Measurements from ENCODE around the gene FOLR1.
"Not testable (repeated sequence)": the region's sequence is repeated elsewhere in the genome, so short reads cannot be mapped to it uniquely, and the experiment has no call there.

The FOLR1 gene

GRCh38 chr11:72188267-72188666 lies 3.7 kb upstream of the FOLR1 start:
- DNase-seq: no peak

GRCh38 chr11:72189455-72190250 lies 2.3 kb upstream of the FOLR1 start:
- no peak for DNase-seq

- no peak for DNase-seq
These were observed 1.3 kb upstream of the FOLR1 start for GRCh38 chr11:72190631-72191071.

- DNase-seq: no peak
These were observed 3.8 kb downstream of the FOLR1 start for GRCh38 chr11:72195518-72196270.

- DNase-seq: not testable (repeated sequence)
These were observed 9.5 kb downstream of the FOLR1 start for GRCh38 chr11:72201445-72201844.

GRCh38 chr11:72202571-72202970 lies 10.6 kb downstream of the FOLR1 start:
- DNase-seq: no peak

- DNase-seq: peak; percentile 11
These were observed 11.2 kb downstream of the FOLR1 start for GRCh38 chr11:72203163-72203562.

- peak; percentile 50 for DNase-seq
These were observed 12.9 kb downstream of the FOLR1 start for GRCh38 chr11:72204886-72205285.

GRCh38 chr11:72206794-72207193 lies 14.9 kb downstream of the FOLR1 start:
- not testable (repeated sequence) for DNase-seq

- peak; percentile 52 for DNase-seq
These were observed 16.3 kb downstream of the FOLR1 start for GRCh38 chr11:72208281-72208680.

GRCh38 chr11:72209101-72209500 lies 17.2 kb downstream of the FOLR1 start:
- DNase-seq: peak; percentile 64

- DNase-seq: no peak
These were observed 24.7 kb downstream of the FOLR1 start, which contains the start of gene FOLR2 for GRCh38 chr11:72216638-72217037. Gene FOLR2, plus strand, starts transcription at chr11:72216794. Its CDS starts 1,791 bp downstream, at chr11:72218585.

- peak; percentile 82 for DNase-seq
These were observed 25.9 kb downstream of the FOLR1 start for GRCh38 chr11:72217841-72218240.

- no peak for DNase-seq
These were observed 26.4 kb downstream of the FOLR1 start for GRCh38 chr11:72218251-72218745.

GRCh38 chr11:72220696-72221363 lies 28.9 kb downstream of the FOLR1 start:
- no peak for DNase-seq

- DNase-seq: peak; percentile 73
These were observed 29.6 kb downstream of the FOLR1 start for GRCh38 chr11:72221386-72222075.

- DNase-seq: peak; percentile 37
These were observed 30.4 kb downstream of the FOLR1 start for GRCh38 chr11:72222106-72222891.

GRCh38 chr11:72222907-72223614 lies 31.1 kb downstream of the FOLR1 start:
- peak; percentile 93 for DNase-seq

GRCh38 chr11:72223615-72224563 lies 31.9 kb downstream of the FOLR1 start:
- DNase-seq: no peak

All from MV-4-11 (cell line).